ENCODE measurements around the gene PPDPF. TPM values are rescaled to one million over a fixed set of nuclear protein-coding genes. Genes with fewer than 3 reads are reported as not detected.

The PPDPF gene
- total RNA-seq, 2 experiments from 2014 or later, result 34.9 to 117 TPM

- CTCF ChIA-PET (ENCODE audit: unreplicated experiment), result interaction anchor here (0.6 to 1.1 kb wide), 2 partner anchors 74 to 128 kb away, joined by 6 to 16 read pairs; no protein-coding TSS in a partner anchor
- no peaks in the 10 kb centered on the region for H3K9me2 ChIP-seq (ENCODE audit: insufficient read depth, low read length)
- peak; percentile 92 for TF ChIP-seq CTCF (conservative IDR thresholded peaks at IDR 0.05; ENCODE audit: low read length)
- TF ChIP-seq EZH2phosphoT487 (IDR thresholded peaks at IDR 0.05; ENCODE audit: borderline replicate concordance, low read depth, low read length), result no peak
- H4K20me1 ChIP-seq (ENCODE audit: insufficient read depth, low read length), result no peaks in the 10 kb centered on the region
- H3K9me3 ChIP-seq (ENCODE audit: low read length), result no peaks in the 10 kb centered on the region
- no peak overlapping the region for H2AFZ ChIP-seq (ENCODE audit: low read length)
- H3K79me2 ChIP-seq (ENCODE audit: insufficient read depth, low read depth, low read length), result no peaks in the 10 kb centered on the region
- H3K4me3 ChIP-seq (ENCODE audit: low read depth, low read length, poor library complexity, severe bottlenecking), result no peak overlapping the region
- H3K4me1 ChIP-seq (ENCODE audit: insufficient read depth, low read length, poor library complexity, severe bottlenecking), result no peaks in the 10 kb centered on the region
- BruUV-seq (replicated peaks), result no TSS peak
- DNase-seq (ENCODE audit: low spot score), result peak; percentile 73
- no peak overlapping the region for H3K4me2 ChIP-seq (ENCODE audit: low read length)
- H3K36me3 ChIP-seq (ENCODE audit: insufficient read depth, low read length), result no peaks in the 10 kb centered on the region
- intact Hi-C loops (cut with micrococcal nuclease; ENCODE audit: unreplicated experiment), result loop anchor here (1.0 to 2.0 kb wide), 2 partner anchors 25 to 82 kb away; partner anchors contain the start of gene PPDPF
- no peak overlapping the region for H3K27ac ChIP-seq (ENCODE audit: low read depth, low read length, poor library complexity, severe bottlenecking)
- POLR2A ChIA-PET, result interaction anchor here (0.6 kb wide), 1 partner anchor 24 kb away, joined by 4 read pairs; no protein-coding TSS in a partner anchor
Measured at GRCh38 chr20:63495741-63496595, 24.6 kb upstream of the PPDPF start.

GRCh38 chr20:63496596-63497120 lies 23.9 kb upstream of the PPDPF start:
- Histone ChIP-seq H3K9me2 (ENCODE audit: insufficient read depth, low read length) (no peaks in the 10 kb centered on the region), H2AFZ (ENCODE audit: low read length) (no peak overlapping the region), H3K4me3 (ENCODE audit: low read depth, low read length, poor library complexity, severe bottlenecking) (no peak overlapping the region), H3K79me2 (ENCODE audit: insufficient read depth, low read depth, low read length) (no peaks in the 10 kb centered on the region), H3K36me3 (ENCODE audit: insufficient read depth, low read length) (no peaks in the 10 kb centered on the region), H3K9me3 (ENCODE audit: low read length) (no peaks in the 10 kb centered on the region), H3K27ac (ENCODE audit: low read depth, low read length, poor library complexity, severe bottlenecking) (no peak overlapping the region), H4K20me1 (ENCODE audit: insufficient read depth, low read length) (no peaks in the 10 kb centered on the region), H3K4me1 (ENCODE audit: insufficient read depth, low read length, poor library complexity, severe bottlenecking) (peaks cover 3% of the 10 kb centered on the region), H3K4me2 (ENCODE audit: low read length) (no peak overlapping the region)
- BruUV-seq (replicated peaks), result no TSS peak
- intact Hi-C loops (cut with micrococcal nuclease; ENCODE audit: unreplicated experiment), result loop anchor here (1.0 to 2.0 kb wide), 2 partner anchors 24 to 82 kb away; partner anchors contain the start of gene PPDPF
- ChIA-PET CTCF (ENCODE audit: unreplicated experiment) (interaction anchor here (0.6 to 1.1 kb wide), 2 partner anchors 73 to 129 kb away, joined by 6 to 16 read pairs; no protein-coding TSS in a partner anchor), POLR2A (interaction anchor here (0.6 kb wide), 1 partner anchor 24 kb away, joined by 4 read pairs; no protein-coding TSS in a partner anchor)
- TF ChIP-seq EZH2phosphoT487 (IDR thresholded peaks at IDR 0.05; ENCODE audit: borderline replicate concordance, low read depth, low read length) (no peak), CTCF (conservative IDR thresholded peaks at IDR 0.05; ENCODE audit: low read length) (no peak)
- no peak for DNase-seq (ENCODE audit: low spot score)

Data from OCI-LY7 (cell line).